GM18870 (cell line): ENCODE results near the gene PRRC2A.

ENCODE experiments used
- ATAC-seq: cut with Tn5 transposase; IDR thresholded peaks from one replicate; pipeline ENCODE4 v1.9.1; 2021; ENCODE audit warnings: moderate library complexity; ENCODE audit not compliant: unreplicated experiment

PRRC2A gene

DNA sequence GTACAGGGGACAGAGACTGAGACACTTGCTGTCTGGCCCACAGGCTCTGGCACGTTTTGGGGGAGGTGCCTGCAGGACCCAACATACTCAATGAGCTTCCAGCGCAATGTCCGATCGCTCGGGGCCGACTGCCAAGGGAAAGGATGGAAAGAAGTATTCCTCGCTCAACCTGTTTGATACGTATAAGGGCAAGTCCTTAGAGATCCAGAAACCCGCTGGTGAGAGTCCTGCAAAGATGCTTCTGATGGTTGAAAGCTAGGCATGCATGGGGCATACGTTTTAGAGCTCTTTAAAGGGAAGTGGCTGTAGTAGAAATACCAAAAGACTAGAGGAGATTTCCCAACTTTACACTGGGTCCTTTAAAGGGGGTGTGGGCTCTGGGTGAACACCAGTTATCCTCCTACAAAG, 2.2 kb downstream of the PRRC2A start:
- no peak for ATAC-seq

DNA sequence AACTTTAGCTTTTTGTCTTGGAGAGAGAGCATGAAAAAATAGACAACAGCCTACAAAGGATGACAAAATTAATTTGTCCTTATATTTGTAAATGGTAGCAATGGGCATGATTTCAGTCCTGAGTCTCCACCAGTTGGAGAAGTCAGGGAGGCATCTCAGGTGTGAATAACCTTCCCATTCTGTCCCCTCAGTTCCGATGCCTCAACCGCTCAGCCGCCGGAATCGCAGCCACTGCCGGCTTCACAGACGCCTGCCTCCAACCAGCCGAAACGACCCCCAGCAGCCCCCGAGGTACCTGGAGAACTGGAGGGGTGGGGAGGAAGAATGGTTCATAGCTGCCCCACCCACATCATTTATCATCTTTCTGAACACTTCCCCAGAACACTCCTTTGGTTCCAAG, 3.6 kb downstream of the PRRC2A start:
- ATAC-seq, result no peak

GRCh38 chr6:31626952-31627351, 6.4 kb downstream of the PRRC2A start:
- no peak for ATAC-seq

GRCh38 chr6:31627690-31628287, 7.3 kb downstream of the PRRC2A start:
- no peak for ATAC-seq

DNA sequence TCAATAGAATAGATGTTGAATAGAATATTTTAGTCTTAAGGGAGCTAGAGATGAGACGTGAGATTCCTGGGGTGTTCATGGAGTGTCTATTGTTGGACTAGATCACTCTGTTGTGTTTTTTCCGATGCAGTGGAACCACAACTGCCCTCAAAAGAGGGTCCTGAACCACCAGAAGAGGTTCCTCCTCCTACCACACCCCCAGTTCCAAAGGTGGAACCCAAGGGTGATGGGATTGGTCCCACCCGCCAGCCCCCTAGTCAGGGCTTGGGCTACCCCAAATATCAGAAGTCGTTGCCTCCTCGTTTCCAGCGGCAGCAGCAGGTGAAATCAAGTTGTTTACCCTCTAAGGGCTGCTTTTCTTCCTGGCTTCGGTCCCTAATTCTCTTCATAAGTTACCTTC, 8.5 kb downstream of the PRRC2A start:
- ATAC-seq, result no peak

DNA sequence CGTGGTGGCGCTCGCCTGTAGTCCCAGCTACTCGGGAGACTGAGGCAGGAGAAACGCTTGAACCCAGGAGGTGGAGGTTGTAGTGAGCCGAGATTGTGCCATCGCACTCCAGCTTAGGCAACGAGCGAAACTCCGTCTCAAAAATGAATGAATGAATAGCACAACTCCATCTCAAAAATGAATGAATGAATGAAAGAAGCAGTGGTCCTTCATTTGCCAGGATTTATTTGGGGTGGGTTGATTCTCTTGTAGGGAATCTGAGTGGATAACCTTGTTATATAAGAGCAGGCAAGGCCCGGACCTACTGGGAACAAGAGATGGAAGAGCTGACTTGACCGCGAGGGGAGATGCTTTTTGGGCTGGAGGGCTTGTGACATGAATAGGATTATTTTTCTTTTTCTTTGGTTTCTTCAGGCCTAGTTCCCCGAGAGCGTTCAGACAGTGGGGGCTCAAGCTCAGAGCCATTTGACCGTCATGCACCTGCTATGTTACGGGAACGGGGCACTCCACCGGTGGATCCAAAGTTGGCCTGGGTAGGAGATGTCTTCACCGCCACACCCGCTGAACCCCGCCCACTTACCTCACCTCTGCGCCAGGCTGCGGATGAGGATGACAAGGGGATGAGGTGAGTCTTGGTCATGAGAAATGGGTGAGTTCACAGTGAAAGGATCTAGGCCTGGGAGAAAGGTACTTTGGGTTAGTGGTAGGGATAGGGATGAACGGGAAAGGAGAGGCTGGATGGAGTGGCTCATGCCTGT, 9.8 kb downstream of the PRRC2A start:
- no peak for ATAC-seq

DNA sequence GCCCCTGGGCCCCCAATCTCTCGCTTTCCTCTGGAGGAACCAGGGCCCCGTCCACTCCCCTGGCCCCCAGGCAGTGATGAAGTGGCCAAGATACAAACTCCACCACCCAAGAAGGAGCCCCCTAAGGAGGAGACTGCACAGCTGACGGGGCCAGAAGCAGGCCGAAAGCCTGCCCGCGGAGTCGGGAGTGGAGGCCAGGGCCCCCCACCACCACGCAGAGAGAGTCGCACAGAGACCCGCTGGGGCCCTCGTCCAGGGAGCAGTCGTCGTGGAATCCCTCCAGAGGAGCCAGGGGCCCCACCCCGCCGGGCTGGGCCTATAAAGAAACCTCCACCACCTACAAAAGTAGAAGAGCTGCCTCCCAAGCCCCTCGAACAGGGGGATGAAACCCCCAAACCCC, 10.7 kb downstream of the PRRC2A start:
- ATAC-seq, result no peak

DNA sequence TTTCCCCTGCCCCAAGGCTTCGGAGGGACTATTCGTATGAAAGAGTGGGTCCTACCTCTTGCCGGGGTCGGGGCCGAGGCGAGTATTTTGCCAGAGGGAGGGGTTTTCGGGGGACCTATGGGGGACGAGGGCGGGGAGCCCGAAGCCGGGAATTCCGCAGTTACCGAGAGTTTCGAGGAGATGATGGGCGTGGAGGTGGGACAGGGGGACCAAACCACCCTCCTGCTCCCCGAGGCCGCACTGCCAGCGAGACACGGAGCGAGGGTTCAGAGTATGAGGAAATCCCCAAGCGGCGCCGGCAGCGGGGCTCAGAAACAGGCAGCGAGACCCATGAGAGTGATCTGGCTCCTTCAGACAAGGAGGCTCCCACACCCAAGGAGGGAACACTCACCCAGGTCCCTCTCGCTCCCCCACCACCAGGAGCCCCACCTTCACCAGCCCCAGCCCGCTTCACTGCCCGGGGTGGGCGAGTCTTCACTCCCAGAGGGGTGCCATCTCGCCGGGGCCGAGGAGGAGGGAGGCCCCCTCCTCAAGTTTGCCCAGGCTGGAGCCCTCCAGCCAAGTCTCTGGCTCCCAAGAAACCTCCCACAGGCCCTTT, 11.3 kb downstream of the PRRC2A start:
- ATAC-seq, result no peak

GRCh38 chr6:31632279-31632946, 11.9 kb downstream of the PRRC2A start:
- ATAC-seq, result no peak

DNA sequence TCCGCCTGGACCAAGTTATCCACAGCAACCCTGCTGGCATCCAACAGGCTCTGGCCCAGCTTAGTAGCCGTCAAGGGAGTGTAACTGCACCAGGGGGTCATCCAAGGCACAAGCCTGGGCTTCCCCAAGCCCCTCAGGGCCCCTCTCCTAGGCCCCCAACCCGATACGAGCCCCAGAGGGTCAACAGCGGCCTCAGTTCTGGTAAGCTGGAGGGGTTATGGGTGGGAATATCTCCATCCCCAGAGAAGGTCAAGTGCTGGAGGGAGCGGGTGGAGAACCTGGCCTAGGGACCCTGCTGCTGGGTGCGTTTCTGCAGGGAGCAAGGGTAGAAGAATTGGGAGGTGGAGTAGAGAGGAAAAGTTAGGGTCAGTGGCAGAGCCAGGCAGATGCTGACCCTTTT, 12.9 kb downstream of the PRRC2A start:
- no peak for ATAC-seq

- no peak for ATAC-seq
Observed at GRCh38 chr6:31634131-31634530, 13.6 kb downstream of the PRRC2A start.

- no peak for ATAC-seq
Observed at GRCh38 chr6:31634969-31635575, 14.6 kb downstream of the PRRC2A start.

DNA sequence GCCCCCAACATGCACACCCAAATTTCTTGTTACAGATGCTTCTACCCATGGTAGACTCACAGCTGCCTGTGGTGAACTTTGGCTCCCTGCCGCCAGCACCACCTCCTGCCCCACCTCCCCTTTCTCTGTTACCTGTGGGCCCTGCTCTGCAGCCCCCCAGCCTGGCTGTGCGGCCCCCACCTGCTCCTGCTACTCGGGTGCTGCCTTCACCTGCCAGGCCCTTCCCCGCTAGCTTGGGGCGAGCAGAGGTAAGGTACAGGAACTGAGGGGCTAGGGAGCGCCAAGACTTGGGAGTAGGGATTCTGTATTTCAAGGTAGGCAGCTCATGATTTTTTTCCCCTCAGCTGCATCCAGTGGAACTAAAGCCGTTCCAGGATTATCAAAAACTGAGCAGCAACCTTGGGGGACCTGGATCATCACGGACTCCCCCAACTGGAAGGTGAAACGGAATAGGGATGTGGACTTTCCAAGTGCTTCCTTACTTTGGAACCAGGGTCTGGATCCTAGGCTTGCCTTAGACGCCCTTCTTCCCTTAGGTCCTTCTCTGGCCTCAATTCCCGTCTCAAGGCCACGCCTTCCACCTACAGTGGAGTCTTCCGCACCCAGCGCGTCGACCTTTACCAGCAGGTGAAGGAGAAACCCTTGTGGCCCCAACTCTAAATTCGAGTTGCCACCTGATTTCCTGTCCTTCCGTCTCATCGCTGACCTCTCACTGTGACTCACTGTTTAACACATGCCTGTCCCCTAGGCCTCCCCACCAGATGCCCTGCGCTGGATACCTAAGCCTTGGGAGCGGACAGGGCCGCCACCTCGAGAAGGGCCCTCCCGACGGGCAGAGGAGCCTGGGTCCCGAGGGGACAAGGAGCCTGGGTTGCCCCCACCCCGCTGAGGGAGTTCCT, 16.4 kb downstream of the PRRC2A start:
- ATAC-seq, result no peak

GRCh38 chr6:31639043-31639442, 18.5 kb downstream of the PRRC2A start:
- no peak for ATAC-seq

DNA sequence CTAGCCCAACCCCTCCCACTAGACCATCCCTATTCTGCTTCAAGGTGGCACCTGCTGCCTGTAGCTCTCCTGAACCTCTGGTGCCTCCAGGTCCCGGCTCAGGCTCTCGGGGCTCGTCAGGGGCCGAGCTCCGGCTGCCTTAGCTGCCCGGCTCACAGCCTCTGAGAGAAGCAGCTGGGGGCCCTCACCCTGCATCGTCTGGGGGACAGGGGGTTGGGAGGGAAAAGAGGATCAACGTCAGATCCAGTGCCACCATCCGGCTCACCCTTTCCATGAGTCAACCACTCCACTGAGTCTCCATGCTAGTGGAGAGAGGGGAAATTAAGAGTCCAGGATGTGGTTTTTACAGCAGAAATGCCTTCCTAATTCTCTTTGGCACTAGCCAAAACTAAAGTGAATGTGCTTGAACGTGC, 18.9 kb downstream of the PRRC2A start:
- ATAC-seq, result no peak

GRCh38 chr6:31640612-31641011, 20.1 kb downstream of the PRRC2A start:
- no peak for ATAC-seq

GRCh38 chr6:31641370-31641769, 20.9 kb downstream of the PRRC2A start:
- no peak for ATAC-seq

- ATAC-seq, result no peak
Observed at GRCh38 chr6:31642798-31643570, 22.5 kb downstream of the PRRC2A start.

DNA sequence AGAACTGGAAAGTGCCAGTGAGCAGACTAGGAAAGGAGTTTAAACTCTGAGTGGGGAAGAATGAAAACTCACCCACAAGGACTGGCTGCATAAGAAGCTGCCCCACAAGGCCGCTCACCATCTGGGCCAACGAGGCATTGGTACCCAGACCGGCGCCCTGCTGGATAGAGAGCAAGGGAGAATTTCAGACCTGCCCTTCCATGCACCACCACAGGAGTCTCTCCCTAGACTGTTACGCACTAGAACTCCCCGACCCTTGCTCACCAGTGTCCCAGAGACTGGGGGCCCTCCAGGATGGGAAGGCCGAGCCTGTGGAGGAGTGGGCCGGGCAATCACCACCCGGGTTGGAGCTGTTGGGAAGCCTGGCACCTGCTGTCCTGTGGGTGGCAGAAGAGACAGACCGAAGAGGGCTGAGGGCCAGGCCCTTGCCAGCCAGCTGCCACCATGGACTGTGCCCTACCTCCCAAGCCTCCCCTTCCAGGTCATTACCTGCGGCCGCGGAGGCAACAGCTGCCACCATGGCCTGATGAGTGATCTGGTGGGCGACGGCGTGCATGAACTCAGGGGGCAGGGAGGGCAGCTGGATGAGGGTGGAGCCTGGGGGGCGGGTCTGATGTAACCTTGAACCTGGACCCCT, 23.4 kb downstream of the PRRC2A start:
- no peak for ATAC-seq
